Spleen (tissue), 11 donors: Measurements from ENCODE around the gene S1PR3. TPM values are rescaled to one million over a fixed set of nuclear protein-coding genes. Genes with fewer than 3 reads are reported as not detected.

Source experiments
- DNase-seq: peaks from one replicate; pipeline ENCODE4 v3.0.0-alpha.2; 2020
- H3K27ac ChIP-seq, 8 donors: fragments of 200-600 bp; sonication (generic) in 7 of 8; 1 replicate in 4 of 8; 2 replicates in 4 of 8; pipeline versions ENCODE4 v1.5.0 to v1.8.0; 2016 to 2021; ENCODE audit warnings: inconsistent platforms in 4 of 8, mild to moderate bottlenecking in 4 of 8, moderate library complexity in 1 of 8
- H3K27me3 ChIP-seq, 7 donors: fragments of 200-600 bp; sonication (generic) in 6 of 7; replicated peaks in 1 of 7; 1 replicate in 4 of 7; 2 replicates in 3 of 7; pipeline versions ENCODE4 v1.5.0 to v1.8.0; 2016 to 2021; ENCODE audit warnings: inconsistent platforms in 3 of 7, mild to moderate bottlenecking in 1 of 7
- H3K36me3 ChIP-seq, 6 donors: fragments of 200-600 bp; sonication (generic) in 5 of 6; 1 replicate in 4 of 6; 2 replicates in 2 of 6; pipeline versions ENCODE4 v1.5.0 to v1.8.0; 2016 to 2021; ENCODE audit warnings: inconsistent platforms in 2 of 6
- H3K4me1 ChIP-seq, 6 donors: fragments of 200-600 bp; sonication (generic) in 5 of 6; 1 replicate in 3 of 6; 2 replicates in 3 of 6; pipeline versions ENCODE4 v1.5.0 to v1.8.0; 2016 to 2021; ENCODE audit warnings: inconsistent platforms in 3 of 6
- H3K4me3 ChIP-seq, 8 donors: fragments of 200-600 bp; sonication (generic) in 7 of 8; 1 replicate in 4 of 8; 2 replicates in 4 of 8; pipeline versions ENCODE4 v1.5.0 to v1.8.0; 2016 to 2021; ENCODE audit warnings: inconsistent platforms in 4 of 8, mild to moderate bottlenecking in 4 of 8, moderate library complexity in 2 of 8
- H3K9me3 ChIP-seq, 8 donors: fragments of 200-600 bp; sonication (generic) in 7 of 8; 1 replicate in 4 of 8; 2 replicates in 4 of 8; pipeline versions ENCODE4 v1.5.0 to v1.8.0; 2016 to 2021; ENCODE audit warnings: inconsistent platforms in 4 of 8
- POLR2A ChIP-seq, 3 donors: fragments of 450-650 bp; IDR thresholded peaks; one replicate each; pipeline ENCODE4 v1.5.1; 2017; ENCODE audit warnings: antibody characterized with exemption in 3 of 3, mild to moderate bottlenecking in 1 of 3
- POLR2AphosphoS5 ChIP-seq, 3 donors: sonication (generic); formaldehyde crosslinking; IDR thresholded peaks; one replicate each; pipeline ENCODE4 v1.5.1; 2017; ENCODE audit warnings: antibody characterized with exemption in 3 of 3
- WGBS, 5 donors: extraction: QIAGEN DNeasy Blood & Tissue Kit in 3 of 5; methylation state at CpG; one replicate each; pipeline versions ENCODE4 v1.1.5 to v1.1.7; 2013 to 2018; 5-methylcytosine and 5-hydroxymethylcytosine counted together
- intact Hi-C: fragments of 100-400 bp; cut with DNase I; formaldehyde crosslinking; loops from one replicate; pipeline ENCODE4 v1.15.0; 2023; ENCODE audit warnings: low total_unique reads
- polyA plus RNA-seq, 3 donors: library from polyadenylated mRNA; stranded (reverse); fragments of 200-250 nt; gene quantifications; one replicate each; pipeline ENCODE4 v1.2.1, GENCODE V29; 2013
- total RNA-seq, 7 donors: library from RNA; depleted of rRNA in 3 of 7; stranded (reverse); fragments of >200 nt in 3 of 7; fragmentation: NEBNext Ultra II Directional in 4 of 7; extraction: Animal tissue kit (Norgen Biotek cat#: 25700) in 4 of 7; gene quantifications; one replicate each; pipeline versions ENCODE4 v1.1.0 to v1.2.1, GENCODE V29; 2016 to 2021
- TF ChIP-seq, protein P1 (sequence below), 11 experiments: fragments of 200-600 bp in 7 of 11; fragments of 450-650 bp in 4 of 11; sonication (generic) in 4 of 11; IDR thresholded peaks in 8 of 11; conservative IDR thresholded peaks in 3 of 11; 1 replicate in 7 of 11; 2 replicates in 4 of 11; pipeline versions ENCODE4 v1.4.0 to v1.8.0; 2016 to 2021; ENCODE audit warnings: antibody characterized with exemption in 11 of 11, inconsistent platforms in 4 of 11, mild to moderate bottlenecking in 1 of 11
- donor health status: healthy with polysubstance abuse.
- donor health status: DM: no; HTN: no; CAD: no; lungs with moderate emphysema.
- donor health status: DM: no; HTN: no; CAD: no.
- donor health status: Bipolar disorder and iron deficiency.
- donor health status: healthy.
- donor health status: DM: no; HTN: no; CAD: no.
- donor health status: DM: yes; HTN: yes; CAD: no.

Gene S1PR3
- total and polyA plus RNA-seq, 10 donors, result 6.4 to 50.9 (median 34.3) TPM

DNA sequence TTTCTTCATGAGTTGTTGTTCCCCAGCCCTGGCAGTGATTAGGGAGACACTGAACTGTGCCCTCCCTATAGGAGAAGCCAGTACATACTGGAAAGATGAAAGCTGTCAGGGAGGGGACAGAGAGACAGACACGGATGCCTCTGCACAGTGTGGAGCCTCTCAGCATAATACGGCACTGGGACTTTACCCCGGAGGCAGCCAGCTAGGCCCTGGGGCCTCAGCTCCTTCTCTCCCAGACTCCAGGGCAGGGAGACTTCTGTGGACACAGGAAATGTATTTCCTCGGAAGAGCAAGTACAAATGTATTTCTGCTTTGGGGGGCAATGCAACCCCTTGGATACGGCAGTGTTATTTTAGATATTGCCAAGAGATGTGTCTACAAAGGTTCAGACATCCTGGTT is 62.0 kb downstream of the S1PR3 start:
- intact Hi-C loops, result no loop called here
- WGBS, 5 donors, result 82 to 96% (median 88%) methylated on average over 4 to 5 of the region's 5 CpGs
- TF ChIP-seq, protein P1, sequence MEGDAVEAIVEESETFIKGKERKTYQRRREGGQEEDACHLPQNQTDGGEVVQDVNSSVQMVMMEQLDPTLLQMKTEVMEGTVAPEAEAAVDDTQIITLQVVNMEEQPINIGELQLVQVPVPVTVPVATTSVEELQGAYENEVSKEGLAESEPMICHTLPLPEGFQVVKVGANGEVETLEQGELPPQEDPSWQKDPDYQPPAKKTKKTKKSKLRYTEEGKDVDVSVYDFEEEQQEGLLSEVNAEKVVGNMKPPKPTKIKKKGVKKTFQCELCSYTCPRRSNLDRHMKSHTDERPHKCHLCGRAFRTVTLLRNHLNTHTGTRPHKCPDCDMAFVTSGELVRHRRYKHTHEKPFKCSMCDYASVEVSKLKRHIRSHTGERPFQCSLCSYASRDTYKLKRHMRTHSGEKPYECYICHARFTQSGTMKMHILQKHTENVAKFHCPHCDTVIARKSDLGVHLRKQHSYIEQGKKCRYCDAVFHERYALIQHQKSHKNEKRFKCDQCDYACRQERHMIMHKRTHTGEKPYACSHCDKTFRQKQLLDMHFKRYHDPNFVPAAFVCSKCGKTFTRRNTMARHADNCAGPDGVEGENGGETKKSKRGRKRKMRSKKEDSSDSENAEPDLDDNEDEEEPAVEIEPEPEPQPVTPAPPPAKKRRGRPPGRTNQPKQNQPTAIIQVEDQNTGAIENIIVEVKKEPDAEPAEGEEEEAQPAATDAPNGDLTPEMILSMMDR (IDR thresholded peaks at IDR 0.05 in 8 of 11, conservative IDR thresholded peaks at IDR 0.05 in 3 of 11), result no peak
- TF ChIP-seq POLR2AphosphoS5 (IDR thresholded peaks at IDR 0.05) (no peak), POLR2A (IDR thresholded peaks at IDR 0.05) (no peak)
- Histone ChIP-seq H3K36me3 (no peaks in the 10 kb centered on the region), H3K9me3 (no peaks in the 10 kb centered on the region), H3K27ac (no peak overlapping the region), H3K4me1 (no peaks in the 10 kb centered on the region), H3K4me3 (no peak overlapping the region), H3K27me3 (peaks cover 0 to 7% (median 0%) of the 10 kb centered on the region in 7 donors)
- no peak for DNase-seq

Other genes starting within 250 kb of the S1PR3 start
- gene SHC3, start 187.3 kb downstream of the S1PR3 start, total RNA-seq, result under 1 TPM in 6 of 7 donors, not detected in 1; 0.05 to 0.70 (median 0.09) TPM
- under 1 TPM; 0.03 to 0.06 (median 0.04) TPM for gene SHC3, start 187.3 kb downstream of the S1PR3 start, polyA plus RNA-seq